ENCODE data around the gene TMEM184B.

DNA sequence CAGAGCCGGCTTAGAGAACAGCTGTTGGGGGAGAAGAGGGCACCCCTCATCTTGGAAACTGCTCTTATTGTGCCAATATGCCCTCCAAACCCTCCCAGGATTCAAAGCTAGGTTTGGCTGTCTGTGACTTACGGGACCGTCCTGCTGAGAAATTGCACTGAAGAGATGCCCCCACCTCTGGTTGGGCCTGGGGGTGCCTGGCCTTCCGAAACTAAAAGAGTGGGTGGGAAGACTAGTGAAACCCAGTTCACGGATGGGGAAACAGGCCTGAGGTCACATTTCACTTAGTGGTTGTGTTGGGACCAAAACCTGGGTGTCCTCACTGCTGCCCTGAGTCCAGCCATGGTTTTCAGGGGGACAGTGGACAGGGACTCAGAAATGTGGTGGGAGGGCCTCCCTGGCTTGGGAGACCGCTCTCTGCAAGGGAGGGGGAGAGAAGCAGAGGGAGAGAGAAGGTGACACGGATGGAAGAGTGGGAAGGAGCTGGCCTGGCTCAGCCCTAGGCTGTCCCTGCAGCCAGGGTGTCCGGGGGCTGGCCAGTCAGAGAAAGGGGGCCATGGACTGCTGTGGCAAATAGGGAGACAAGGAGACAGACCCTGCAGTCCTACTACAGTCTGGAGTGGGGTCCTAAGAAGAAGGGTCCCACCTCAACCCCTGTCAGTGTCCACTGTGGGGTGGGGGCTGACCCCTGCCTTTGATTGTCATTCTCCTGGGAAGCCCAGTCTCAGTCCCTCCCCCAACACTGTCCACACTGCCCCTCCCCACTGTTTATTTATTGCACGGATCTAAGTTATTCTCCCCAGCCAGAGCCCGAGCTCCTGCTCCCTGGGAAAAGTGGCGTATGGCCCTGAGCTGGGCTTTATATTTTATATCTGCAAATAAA is 57.4 kb downstream of the TMEM184B start:
- TF ChIP-seq EZH2 (IDR thresholded peaks at IDR 0.05; ENCODE audit: borderline replicate concordance, low read length): no peak
- TF ChIP-seq, protein P1, sequence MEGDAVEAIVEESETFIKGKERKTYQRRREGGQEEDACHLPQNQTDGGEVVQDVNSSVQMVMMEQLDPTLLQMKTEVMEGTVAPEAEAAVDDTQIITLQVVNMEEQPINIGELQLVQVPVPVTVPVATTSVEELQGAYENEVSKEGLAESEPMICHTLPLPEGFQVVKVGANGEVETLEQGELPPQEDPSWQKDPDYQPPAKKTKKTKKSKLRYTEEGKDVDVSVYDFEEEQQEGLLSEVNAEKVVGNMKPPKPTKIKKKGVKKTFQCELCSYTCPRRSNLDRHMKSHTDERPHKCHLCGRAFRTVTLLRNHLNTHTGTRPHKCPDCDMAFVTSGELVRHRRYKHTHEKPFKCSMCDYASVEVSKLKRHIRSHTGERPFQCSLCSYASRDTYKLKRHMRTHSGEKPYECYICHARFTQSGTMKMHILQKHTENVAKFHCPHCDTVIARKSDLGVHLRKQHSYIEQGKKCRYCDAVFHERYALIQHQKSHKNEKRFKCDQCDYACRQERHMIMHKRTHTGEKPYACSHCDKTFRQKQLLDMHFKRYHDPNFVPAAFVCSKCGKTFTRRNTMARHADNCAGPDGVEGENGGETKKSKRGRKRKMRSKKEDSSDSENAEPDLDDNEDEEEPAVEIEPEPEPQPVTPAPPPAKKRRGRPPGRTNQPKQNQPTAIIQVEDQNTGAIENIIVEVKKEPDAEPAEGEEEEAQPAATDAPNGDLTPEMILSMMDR (conservative IDR thresholded peaks at IDR 0.05 in 1 of 2, IDR thresholded peaks at IDR 0.05 in 1 of 2; ENCODE audit: extremely low read depth in 1 of 2, insufficient read depth in 1 of 2, low read depth in 1 of 2, low read length in 2 of 2): no peak

Data from mammary epithelial cell (primary cell).